Measurements from ENCODE around the gene DAGLA.

DNA sequence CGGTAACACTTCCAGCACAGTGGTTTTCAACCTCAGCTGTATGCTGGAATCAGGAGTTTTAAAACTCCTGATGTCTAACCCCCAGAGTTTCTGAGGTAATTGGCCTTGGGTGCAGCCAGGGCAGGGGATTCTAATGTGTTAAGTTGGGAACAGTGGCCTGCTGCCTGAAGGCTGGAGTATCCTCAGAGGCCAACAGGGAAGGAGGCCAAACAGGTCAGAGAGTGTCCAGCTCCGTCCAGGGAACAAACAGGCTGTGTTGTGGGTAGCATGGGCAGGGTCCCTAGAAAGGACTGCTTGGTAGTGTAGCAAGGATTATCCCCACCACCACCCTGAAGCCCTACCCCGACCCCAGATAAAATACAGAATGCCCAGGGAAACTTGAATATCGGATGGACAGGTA is 10.8 kb upstream of the DAGLA start:
- TF ChIP-seq POLR2A (IDR thresholded peaks at IDR 0.05; ENCODE audit: low read depth) (no peak), POLR2AphosphoS5 (IDR thresholded peaks at IDR 0.05) (no peak), EP300 (IDR thresholded peaks at IDR 0.05) (no peak)
- TF ChIP-seq, protein P1, sequence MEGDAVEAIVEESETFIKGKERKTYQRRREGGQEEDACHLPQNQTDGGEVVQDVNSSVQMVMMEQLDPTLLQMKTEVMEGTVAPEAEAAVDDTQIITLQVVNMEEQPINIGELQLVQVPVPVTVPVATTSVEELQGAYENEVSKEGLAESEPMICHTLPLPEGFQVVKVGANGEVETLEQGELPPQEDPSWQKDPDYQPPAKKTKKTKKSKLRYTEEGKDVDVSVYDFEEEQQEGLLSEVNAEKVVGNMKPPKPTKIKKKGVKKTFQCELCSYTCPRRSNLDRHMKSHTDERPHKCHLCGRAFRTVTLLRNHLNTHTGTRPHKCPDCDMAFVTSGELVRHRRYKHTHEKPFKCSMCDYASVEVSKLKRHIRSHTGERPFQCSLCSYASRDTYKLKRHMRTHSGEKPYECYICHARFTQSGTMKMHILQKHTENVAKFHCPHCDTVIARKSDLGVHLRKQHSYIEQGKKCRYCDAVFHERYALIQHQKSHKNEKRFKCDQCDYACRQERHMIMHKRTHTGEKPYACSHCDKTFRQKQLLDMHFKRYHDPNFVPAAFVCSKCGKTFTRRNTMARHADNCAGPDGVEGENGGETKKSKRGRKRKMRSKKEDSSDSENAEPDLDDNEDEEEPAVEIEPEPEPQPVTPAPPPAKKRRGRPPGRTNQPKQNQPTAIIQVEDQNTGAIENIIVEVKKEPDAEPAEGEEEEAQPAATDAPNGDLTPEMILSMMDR (IDR thresholded peaks at IDR 0.05) = no peak
